H9 (cell line): ENCODE data around the gene N4BP2. TPM values are rescaled to one million over a fixed set of nuclear protein-coding genes. Genes with fewer than 3 reads are reported as not detected.

Source experiments
- DNase-seq: peaks from one replicate; pipeline ENCODE4 v3.0.0-alpha.2; 2017
- H2AFZ ChIP-seq: one replicate; pipeline ENCODE4 v1.6.1; 2013; ENCODE audit warnings: mild to moderate bottlenecking, low read length, control low read depth, moderate library complexity
- H2AK5ac ChIP-seq: 2 replicates; pipeline ENCODE4 v1.6.1; 2013; ENCODE audit warnings: low read length, control low read depth, mixed read lengths; ENCODE audit not compliant: insufficient read length
- H2BK120ac ChIP-seq: one replicate; pipeline ENCODE4 v1.6.1; 2013; ENCODE audit warnings: low read depth, mild to moderate bottlenecking, low read length, control low read depth, inconsistent platforms; ENCODE audit not compliant: poor library complexity, severe bottlenecking
- H2BK12ac ChIP-seq: 2 replicates; pipeline ENCODE4 v1.6.1; 2013; ENCODE audit warnings: low read length, control low read depth, mixed read lengths, low read depth; ENCODE audit not compliant: insufficient read length
- H2BK15ac ChIP-seq: 2 replicates; pipeline ENCODE4 v1.6.1; 2013; ENCODE audit warnings: low read depth, low read length, control low read depth
- H2BK20ac ChIP-seq: one replicate; pipeline ENCODE4 v1.6.1; 2013; ENCODE audit warnings: low read depth, mild to moderate bottlenecking, low read length, control low read depth, inconsistent platforms; ENCODE audit not compliant: poor library complexity, severe bottlenecking
- H2BK5ac ChIP-seq: 2 replicates; pipeline ENCODE4 v1.6.1; 2013; ENCODE audit warnings: low read length, control low read depth, mixed read lengths; ENCODE audit not compliant: insufficient read length
- H3K14ac ChIP-seq: 2 replicates; pipeline ENCODE4 v1.6.1; 2013; ENCODE audit warnings: low read length, control low read depth; ENCODE audit not compliant: insufficient read depth
- H3K18ac ChIP-seq: 2 replicates; pipeline ENCODE4 v1.6.1; 2013; ENCODE audit warnings: low read depth, mild to moderate bottlenecking, mixed read lengths, low read length, control low read depth; ENCODE audit not compliant: insufficient read length
- H3K23ac ChIP-seq: 2 replicates; pipeline ENCODE4 v1.6.1; 2013; ENCODE audit warnings: low read length, control low read depth, mixed read lengths, low read depth; ENCODE audit not compliant: insufficient read length
- H3K23me2 ChIP-seq: 2 replicates; pipeline ENCODE4 v1.6.1; 2013; ENCODE audit warnings: low read depth, mild to moderate bottlenecking, mixed read lengths, low read length, control low read depth; ENCODE audit not compliant: insufficient read length, poor library complexity, severe bottlenecking
- H3K27ac ChIP-seq: 2 replicates; pipeline ENCODE4 v1.5.1; 2013; ENCODE audit warnings: low read length, control low read depth, mixed read lengths, low read depth; ENCODE audit not compliant: insufficient read length
- H3K27me3 ChIP-seq: 2 replicates; pipeline ENCODE4 v1.6.1; 2013; ENCODE audit warnings: low read length, control low read depth, inconsistent platforms; ENCODE audit not compliant: insufficient read depth
- H3K4ac ChIP-seq: 2 replicates; pipeline ENCODE4 v1.6.1; 2013; ENCODE audit warnings: low read depth, mild to moderate bottlenecking, control low read depth, inconsistent platforms, low read length, moderate library complexity
- H3K4me1 ChIP-seq: 2 replicates; pipeline ENCODE4 v1.6.1; 2013; ENCODE audit warnings: low read length, control low read depth, inconsistent platforms; ENCODE audit not compliant: insufficient read depth
- H3K4me2 ChIP-seq: 2 replicates; pipeline ENCODE4 v1.6.1; 2013; ENCODE audit warnings: low read length, control low read depth, mixed read lengths; ENCODE audit not compliant: insufficient read length, insufficient read depth
- H3K56ac ChIP-seq: 2 replicates; pipeline ENCODE4 v1.6.1; 2013; ENCODE audit warnings: low read depth, mild to moderate bottlenecking, mixed read lengths, low read length, control low read depth; ENCODE audit not compliant: insufficient read length
- H3K79me1 ChIP-seq: 2 replicates; pipeline ENCODE4 v1.6.1; 2013; ENCODE audit warnings: low read depth, mild to moderate bottlenecking, moderate library complexity, low read length, control low read depth, inconsistent platforms; ENCODE audit not compliant: insufficient read depth, poor library complexity, severe bottlenecking
- H3K79me2 ChIP-seq: 2 replicates; pipeline ENCODE4 v1.6.1; 2013; ENCODE audit warnings: low read length, control low read depth, inconsistent platforms; ENCODE audit not compliant: insufficient read depth
- H3K9ac ChIP-seq: 2 replicates; pipeline ENCODE4 v1.6.1; 2013; ENCODE audit warnings: low read length, control low read depth, mixed read lengths; ENCODE audit not compliant: insufficient read length; ENCODE audit errors: extremely low read depth
- H3K9me3 ChIP-seq: one replicate; pipeline ENCODE4 v1.6.1; 2013; ENCODE audit warnings: low read depth, low read length, inconsistent platforms; ENCODE audit not compliant: control insufficient read depth
- H3T11ph ChIP-seq: one replicate; pipeline ENCODE4 v1.6.1; 2013; ENCODE audit warnings: mild to moderate bottlenecking, low read length, control low read depth, inconsistent platforms
- H4K20me1 ChIP-seq: one replicate; pipeline ENCODE4 v1.6.1; 2013; ENCODE audit not compliant: control insufficient read depth, insufficient read length, insufficient read depth
- H4K5ac ChIP-seq: 2 replicates; pipeline ENCODE4 v1.6.1; 2013; ENCODE audit warnings: low read depth, mild to moderate bottlenecking, mixed read lengths, low read length, control low read depth; ENCODE audit not compliant: insufficient read length
- H4K8ac ChIP-seq: replicated peaks from 2 replicates; pipeline ENCODE4 v1.6.1; 2013; ENCODE audit warnings: low read length, control low read depth, mixed read lengths, low read depth; ENCODE audit not compliant: insufficient read length
- H4K91ac ChIP-seq: 2 replicates; pipeline ENCODE4 v1.6.1; 2013; ENCODE audit warnings: low read depth, mild to moderate bottlenecking, moderate library complexity, mixed read lengths, low read length, control low read depth; ENCODE audit not compliant: insufficient read length
- H3K27ac Mint-ChIP-seq, 3 experiments: 2 replicates in 2 of 3; 3 replicates in 1 of 3; pipeline ENCODE4 v1.8.0; 2020 to 2021; ENCODE audit warnings: mixed read lengths in 3 of 3, mild to moderate bottlenecking in 1 of 3, moderate library complexity in 1 of 3
- H3K27me3 Mint-ChIP-seq: 2 replicates; pipeline ENCODE4 v1.8.0; 2021; ENCODE audit warnings: low read depth, mild to moderate bottlenecking, moderate library complexity, mixed read lengths
- H3K36me3 Mint-ChIP-seq, 3 experiments: 2 replicates in 2 of 3; 3 replicates in 1 of 3; pipeline ENCODE4 v1.8.0; 2020 to 2021; ENCODE audit warnings: low read depth in 3 of 3, mixed read lengths in 3 of 3; ENCODE audit not compliant: insufficient read depth in 1 of 3
- H3K4me1 Mint-ChIP-seq, 2 experiments: 2 replicates each; pipeline ENCODE4 v1.8.0; 2020; ENCODE audit warnings: mixed read lengths in 2 of 2
- H3K4me3 Mint-ChIP-seq, 2 experiments: 2 replicates in 1 of 2; 3 replicates in 1 of 2; pipeline ENCODE4 v1.8.0; 2020 to 2021; ENCODE audit warnings: mild to moderate bottlenecking in 2 of 2, mixed read lengths in 2 of 2, moderate library complexity in 1 of 2
- H3K9me3 Mint-ChIP-seq, 2 experiments: 2 replicates in 1 of 2; 3 replicates in 1 of 2; pipeline ENCODE4 v1.8.0; 2020; ENCODE audit warnings: mild to moderate bottlenecking in 2 of 2, mixed read lengths in 2 of 2, moderate library complexity in 1 of 2
- WGBS: extraction: QIAGEN DNeasy Blood & Tissue Kit; methylation state at CpG from one replicate; pipeline ENCODE4 v1.1.7; 2013; ENCODE audit warnings: missing lambda C conversion rate, low lambda C conversion rate, mixed read lengths; ENCODE audit not compliant: insufficient read length; ENCODE audit errors: extremely low coverage; 5-methylcytosine and 5-hydroxymethylcytosine counted together
- total RNA-seq: library from RNA; stranded (reverse); gene quantifications from 2 replicates; pipeline ENCODE4 v1.2.1, GENCODE V29; 2021
- TF ChIP-seq, protein P1 (sequence below): fragments of 200-600 bp; sonication (generic); conservative IDR thresholded peaks from 3 replicates; pipeline ENCODE4 v1.8.0; 2021; ENCODE audit warnings: antibody characterized with exemption, mild to moderate bottlenecking

N4BP2 gene
- total RNA-seq, 1 experiment from 2014 or later = 35.0 TPM

DNA sequence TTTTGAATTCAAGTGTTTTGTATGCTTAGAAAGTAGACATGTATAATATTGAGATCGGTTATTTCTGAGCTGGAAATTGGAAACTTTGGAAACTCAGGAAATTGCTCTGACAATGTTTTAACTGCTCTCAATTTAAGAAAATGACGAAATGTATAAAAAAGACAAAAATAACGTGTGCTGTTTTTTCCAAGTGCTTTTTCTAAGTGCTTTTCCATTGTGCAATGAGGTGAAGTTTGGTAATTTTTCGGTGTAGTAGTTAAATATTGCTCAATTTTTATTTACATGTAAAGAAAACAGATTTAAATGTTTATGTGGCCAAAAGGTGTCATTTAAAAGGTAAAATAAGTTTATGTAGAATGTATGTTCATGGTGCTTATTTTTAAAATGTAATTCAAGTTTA lies 100.8 kb downstream of the N4BP2 start:
- no peak overlapping the region for H2BK20ac ChIP-seq
- 100% methylated on average over 1 of the region's 4 CpGs for WGBS

More for the DNA sequence above, 100.8 kb downstream of the N4BP2 start:
- Histone ChIP-seq H4K5ac (no peak overlapping the region), H3K9ac (no peak overlapping the region), H3K4ac (no peak overlapping the region), H3T11ph (no peak overlapping the region), H3K79me2 (no peaks in the 10 kb centered on the region), H4K91ac (no peak overlapping the region), H4K8ac (no peak overlapping the region), H2AFZ (no peak overlapping the region), H3K4me1 (no peaks in the 10 kb centered on the region), H2BK5ac (no peak overlapping the region), H3K27ac (no peak overlapping the region), H3K79me1 (no peaks in the 10 kb centered on the region), H3K18ac (no peak overlapping the region), H2BK12ac (no peak overlapping the region), H3K23ac (no peak overlapping the region), H3K4me2 (no peak overlapping the region), H3K9me3 (no peaks in the 10 kb centered on the region), H2AK5ac (no peak overlapping the region), H3K14ac (no peak overlapping the region), H4K20me1 (no peaks in the 10 kb centered on the region), H3K27me3 (no peaks in the 10 kb centered on the region), H2BK15ac (no peak overlapping the region), H3K56ac (no peak overlapping the region), H2BK120ac (no peak overlapping the region), H3K23me2 (no peaks in the 10 kb centered on the region)
- TF ChIP-seq, protein P1, sequence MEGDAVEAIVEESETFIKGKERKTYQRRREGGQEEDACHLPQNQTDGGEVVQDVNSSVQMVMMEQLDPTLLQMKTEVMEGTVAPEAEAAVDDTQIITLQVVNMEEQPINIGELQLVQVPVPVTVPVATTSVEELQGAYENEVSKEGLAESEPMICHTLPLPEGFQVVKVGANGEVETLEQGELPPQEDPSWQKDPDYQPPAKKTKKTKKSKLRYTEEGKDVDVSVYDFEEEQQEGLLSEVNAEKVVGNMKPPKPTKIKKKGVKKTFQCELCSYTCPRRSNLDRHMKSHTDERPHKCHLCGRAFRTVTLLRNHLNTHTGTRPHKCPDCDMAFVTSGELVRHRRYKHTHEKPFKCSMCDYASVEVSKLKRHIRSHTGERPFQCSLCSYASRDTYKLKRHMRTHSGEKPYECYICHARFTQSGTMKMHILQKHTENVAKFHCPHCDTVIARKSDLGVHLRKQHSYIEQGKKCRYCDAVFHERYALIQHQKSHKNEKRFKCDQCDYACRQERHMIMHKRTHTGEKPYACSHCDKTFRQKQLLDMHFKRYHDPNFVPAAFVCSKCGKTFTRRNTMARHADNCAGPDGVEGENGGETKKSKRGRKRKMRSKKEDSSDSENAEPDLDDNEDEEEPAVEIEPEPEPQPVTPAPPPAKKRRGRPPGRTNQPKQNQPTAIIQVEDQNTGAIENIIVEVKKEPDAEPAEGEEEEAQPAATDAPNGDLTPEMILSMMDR = no peak
- Mint-ChIP-seq H3K27me3 (no peaks in the 10 kb centered on the region), H3K4me3 (no peak overlapping the region), H3K9me3 (no peaks in the 10 kb centered on the region), H3K4me1 (peaks cover 5 to 6% of the 10 kb centered on the region in 2 experiments; a peak in 2 of 4 replicates), H3K36me3 (peaks cover 4 to 13% (median 7%) of the 10 kb centered on the region in 3 experiments; a peak in 5 of 7 replicates), H3K27ac (0 out of 7 replicates have a peak overlapping the region, but pooled peaks of 1 of the 3 experiments have one; percentile 40)
- DNase-seq = no peak
